C4-2B (cell line): ENCODE results near the gene LNPK.

Experiments
- ZFX ChIP-seq: fragments of 450-650 bp; IDR thresholded peaks from 2 replicates; pipeline ENCODE4 v1.6.1; 2017
- TF ChIP-seq, protein P1 (sequence below): fragments of 450-650 bp; conservative IDR thresholded peaks from 2 replicates; pipeline ENCODE4 v1.5.1; 2017; ENCODE audit warnings: mild to moderate bottlenecking

DNA sequence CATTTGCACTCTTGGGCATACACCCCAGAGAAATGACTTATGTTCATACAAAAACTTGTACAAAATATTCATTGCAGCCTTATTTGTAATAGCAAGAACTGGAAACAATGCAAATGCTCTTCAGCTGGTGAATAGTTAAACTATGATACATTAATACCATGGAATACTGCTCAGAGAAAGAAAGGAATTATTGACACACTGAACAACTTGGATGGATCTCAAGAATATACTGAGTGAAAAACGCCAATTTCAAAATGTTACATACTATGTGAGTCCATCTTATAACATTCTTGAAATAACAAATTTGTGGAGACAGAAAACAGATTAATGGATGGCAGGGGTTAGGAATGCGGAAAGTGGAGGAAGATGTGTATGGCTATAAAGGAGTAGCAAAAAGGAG is 17.2 kb downstream of the LNPK start:
- TF ChIP-seq, protein P1, sequence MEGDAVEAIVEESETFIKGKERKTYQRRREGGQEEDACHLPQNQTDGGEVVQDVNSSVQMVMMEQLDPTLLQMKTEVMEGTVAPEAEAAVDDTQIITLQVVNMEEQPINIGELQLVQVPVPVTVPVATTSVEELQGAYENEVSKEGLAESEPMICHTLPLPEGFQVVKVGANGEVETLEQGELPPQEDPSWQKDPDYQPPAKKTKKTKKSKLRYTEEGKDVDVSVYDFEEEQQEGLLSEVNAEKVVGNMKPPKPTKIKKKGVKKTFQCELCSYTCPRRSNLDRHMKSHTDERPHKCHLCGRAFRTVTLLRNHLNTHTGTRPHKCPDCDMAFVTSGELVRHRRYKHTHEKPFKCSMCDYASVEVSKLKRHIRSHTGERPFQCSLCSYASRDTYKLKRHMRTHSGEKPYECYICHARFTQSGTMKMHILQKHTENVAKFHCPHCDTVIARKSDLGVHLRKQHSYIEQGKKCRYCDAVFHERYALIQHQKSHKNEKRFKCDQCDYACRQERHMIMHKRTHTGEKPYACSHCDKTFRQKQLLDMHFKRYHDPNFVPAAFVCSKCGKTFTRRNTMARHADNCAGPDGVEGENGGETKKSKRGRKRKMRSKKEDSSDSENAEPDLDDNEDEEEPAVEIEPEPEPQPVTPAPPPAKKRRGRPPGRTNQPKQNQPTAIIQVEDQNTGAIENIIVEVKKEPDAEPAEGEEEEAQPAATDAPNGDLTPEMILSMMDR, result no peak
- no peak for TF ChIP-seq ZFX
